A673 (cell line): ENCODE measurements around the gene MASP1. TPM values are rescaled to one million over a fixed set of nuclear protein-coding genes. Genes with fewer than 3 reads are reported as not detected.

Source experiments
- BruUV-seq: library from RNA; stranded (reverse); fragments of 400-500 nt; replicated peaks from 2 replicates; lab custom pipeline; 2021; lab: Mats Ljungman, UMichigan
- CTCF ChIA-PET: fragments of 300-600 bp; sonication (Branson Sonifier 250); formaldehyde crosslinking; loops from one replicate; lab custom pipeline; 2022; ENCODE audit warnings: antibody characterized with exemption; lab: Charles Lee
- POLR2A ChIA-PET: fragments of 300-600 bp; sonication (Branson Sonifier 250); formaldehyde crosslinking; loops from one replicate; lab custom pipeline; 2022; ENCODE audit warnings: antibody characterized with exemption; ENCODE audit not compliant: low non-redundant PET; lab: Charles Lee
- DNase-seq: peaks from one replicate; pipeline ENCODE4 v3.0.0-alpha.2; 2015; ENCODE audit warnings: low spot score
- H3K27ac ChIP-seq: fragments of 200-600 bp; sonication (generic); 2 replicates; pipeline ENCODE4 v1.5.1; 2016; ENCODE audit warnings: mixed run types, low read depth, mild to moderate bottlenecking, mixed read lengths, antibody characterized with exemption, low read length; ENCODE audit not compliant: poor library complexity, severe bottlenecking
- H3K27me3 ChIP-seq: fragments of 200-600 bp; sonication (generic); replicated peaks from 2 replicates; pipeline ENCODE4 v1.6.1; 2017; ENCODE audit warnings: mixed run types, low read depth, mild to moderate bottlenecking, mixed read lengths, antibody characterized with exemption, low read length; ENCODE audit not compliant: insufficient read depth, poor library complexity
- H3K36me3 ChIP-seq: fragments of 200-600 bp; sonication (generic); 2 replicates; pipeline ENCODE4 v1.6.1; 2016; ENCODE audit warnings: mixed run types, mild to moderate bottlenecking, mixed read lengths, antibody characterized with exemption, low read length; ENCODE audit not compliant: insufficient read depth, poor library complexity, severe bottlenecking
- H3K4me1 ChIP-seq: fragments of 200-600 bp; sonication (generic); 2 replicates; pipeline ENCODE4 v1.6.1; 2017; ENCODE audit warnings: mixed run types, mild to moderate bottlenecking, mixed read lengths, antibody characterized with exemption, low read length; ENCODE audit not compliant: insufficient read depth, poor library complexity, severe bottlenecking
- H3K4me3 ChIP-seq: fragments of 200-600 bp; sonication (generic); 2 replicates; pipeline ENCODE4 v1.5.1; 2016; ENCODE audit warnings: low read depth, mixed run types, mild to moderate bottlenecking, mixed read lengths, low read length; ENCODE audit not compliant: poor library complexity, severe bottlenecking
- H3K9me3 ChIP-seq: fragments of 200-600 bp; sonication (generic); 2 replicates; pipeline ENCODE4 v1.6.1; 2016; ENCODE audit warnings: mixed run types, low read depth, mild to moderate bottlenecking, mixed read lengths, antibody characterized with exemption, low read length; ENCODE audit not compliant: poor library complexity, severe bottlenecking
- EZH2 ChIP-seq: fragments of 200-600 bp; sonication (generic); IDR thresholded peaks from 2 replicates; pipeline ENCODE4 v1.6.1; 2017; ENCODE audit warnings: borderline replicate concordance, low read depth, mild to moderate bottlenecking, mixed read lengths, antibody characterized with exemption, low read length; ENCODE audit not compliant: poor library complexity, severe bottlenecking
- intact Hi-C: fragments of 100-400 bp; cut with micrococcal nuclease; formaldehyde crosslinking; loops from one replicate; pipeline ENCODE4 v1.10.0; 2022; ENCODE audit not compliant: unreplicated experiment
- total RNA-seq: library from RNA; stranded (reverse); gene quantifications from 2 replicates; pipeline ENCODE4 v1.2.3, GENCODE V29; 2021
- TF ChIP-seq, protein P1 (sequence below): fragments of 300-800, 200-600 bp; sonication (generic); conservative IDR thresholded peaks from 2 replicates; pipeline ENCODE4 v1.5.1; 2017; ENCODE audit warnings: low read depth, mild to moderate bottlenecking, antibody characterized with exemption, low read length, moderate library complexity, mixed read lengths

The MASP1 gene
- total RNA-seq, 1 experiment from 2014 or later: not detected

- intact Hi-C loops: no loop called here
- peaks cover 8% of the 10 kb centered on the region for H3K4me1 ChIP-seq
- BruUV-seq: no TSS peak
- H3K27ac ChIP-seq: no peak overlapping the region
- H3K4me3 ChIP-seq: no peak overlapping the region
- no peaks in the 10 kb centered on the region for H3K36me3 ChIP-seq
- no peaks in the 10 kb centered on the region for H3K9me3 ChIP-seq
- DNase-seq: no peak
- no peaks in the 10 kb centered on the region for H3K27me3 ChIP-seq
- CTCF ChIA-PET: no interaction called here
- POLR2A ChIA-PET: no interaction called here
- TF ChIP-seq, protein P1, sequence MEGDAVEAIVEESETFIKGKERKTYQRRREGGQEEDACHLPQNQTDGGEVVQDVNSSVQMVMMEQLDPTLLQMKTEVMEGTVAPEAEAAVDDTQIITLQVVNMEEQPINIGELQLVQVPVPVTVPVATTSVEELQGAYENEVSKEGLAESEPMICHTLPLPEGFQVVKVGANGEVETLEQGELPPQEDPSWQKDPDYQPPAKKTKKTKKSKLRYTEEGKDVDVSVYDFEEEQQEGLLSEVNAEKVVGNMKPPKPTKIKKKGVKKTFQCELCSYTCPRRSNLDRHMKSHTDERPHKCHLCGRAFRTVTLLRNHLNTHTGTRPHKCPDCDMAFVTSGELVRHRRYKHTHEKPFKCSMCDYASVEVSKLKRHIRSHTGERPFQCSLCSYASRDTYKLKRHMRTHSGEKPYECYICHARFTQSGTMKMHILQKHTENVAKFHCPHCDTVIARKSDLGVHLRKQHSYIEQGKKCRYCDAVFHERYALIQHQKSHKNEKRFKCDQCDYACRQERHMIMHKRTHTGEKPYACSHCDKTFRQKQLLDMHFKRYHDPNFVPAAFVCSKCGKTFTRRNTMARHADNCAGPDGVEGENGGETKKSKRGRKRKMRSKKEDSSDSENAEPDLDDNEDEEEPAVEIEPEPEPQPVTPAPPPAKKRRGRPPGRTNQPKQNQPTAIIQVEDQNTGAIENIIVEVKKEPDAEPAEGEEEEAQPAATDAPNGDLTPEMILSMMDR: no peak
- no peak for TF ChIP-seq EZH2
These were observed 481 bp downstream of the MASP1 start for GRCh38 chr3:187291001-187291511.

DNA sequence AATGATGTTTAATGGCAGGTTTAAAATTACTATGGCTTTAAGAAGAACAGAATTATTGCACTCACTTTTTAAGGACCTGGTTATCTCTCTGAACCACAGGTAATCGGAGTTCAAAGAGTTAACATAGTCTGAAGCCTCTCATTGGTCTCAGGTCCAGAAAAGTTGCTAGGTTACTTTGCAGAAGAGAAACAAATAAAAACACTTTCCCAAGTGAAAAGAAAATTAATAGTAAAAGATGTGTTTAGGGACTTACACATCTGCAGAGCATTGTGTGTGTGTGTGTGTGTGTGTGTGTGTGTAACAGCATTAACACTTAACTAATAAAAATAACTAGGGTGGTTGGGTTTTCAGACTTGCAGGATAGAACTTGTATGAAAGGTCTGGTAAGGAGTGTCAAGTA lies 1.0 kb downstream of the MASP1 start:
- no peak overlapping the region for H3K27ac ChIP-seq
- no peaks in the 10 kb centered on the region for H3K27me3 ChIP-seq
- no peak for DNase-seq
- intact Hi-C loops: no loop called here
- ChIA-PET CTCF (no interaction called here), POLR2A (no interaction called here)
- H3K36me3 ChIP-seq: no peaks in the 10 kb centered on the region
- no TSS peak for BruUV-seq
- no peaks in the 10 kb centered on the region for H3K9me3 ChIP-seq
- H3K4me3 ChIP-seq: no peak overlapping the region
- H3K4me1 ChIP-seq: peaks cover 8% of the 10 kb centered on the region
- TF ChIP-seq EZH2: no peak
- TF ChIP-seq, protein P1: no peak

- H3K4me3 ChIP-seq: no peak overlapping the region
- DNase-seq: no peak
- peaks cover 8% of the 10 kb centered on the region for H3K4me1 ChIP-seq
- H3K36me3 ChIP-seq: no peaks in the 10 kb centered on the region
- POLR2A ChIA-PET: no interaction called here
- BruUV-seq: no TSS peak
- H3K27ac ChIP-seq: no peak overlapping the region
- H3K9me3 ChIP-seq: no peaks in the 10 kb centered on the region
- intact Hi-C loops: no loop called here
- TF ChIP-seq EZH2: no peak
- TF ChIP-seq, protein P1: no peak
- CTCF ChIA-PET: no interaction called here
- H3K27me3 ChIP-seq: no peaks in the 10 kb centered on the region
These were observed 2.5 kb downstream of the MASP1 start for GRCh38 chr3:187288855-187289605.
